Measurements from ENCODE around the gene ANGPTL3.

- TF ChIP-seq POLR2AphosphoS5 (IDR thresholded peaks at IDR 0.05; ENCODE audit: low read depth, low read length) (no peak), TAF1 (IDR thresholded peaks at IDR 0.05; ENCODE audit: borderline replicate concordance, low read depth, low read length) (no peak), EP300 (IDR thresholded peaks at IDR 0.05; ENCODE audit: borderline replicate concordance in 1 of 2, low read depth in 1 of 2, low read length in 1 of 2) (no peak), RAD21 (IDR thresholded peaks at IDR 0.05; ENCODE audit: low read length) (no peak), IRF3 (IDR thresholded peaks at IDR 0.05; ENCODE audit: low read depth, low read length) (no peak), EZH2phosphoT487 (IDR thresholded peaks at IDR 0.05; ENCODE audit: borderline replicate concordance, low read depth) (no peak), REST (IDR thresholded peaks at IDR 0.05; ENCODE audit: low read depth, low read length) (no peak), RCOR1 (IDR thresholded peaks at IDR 0.05; ENCODE audit: low read length) (no peak), GABPA (IDR thresholded peaks at IDR 0.05; ENCODE audit: low read depth) (no peak)
These were observed 8.0 kb upstream of the ANGPTL3 start for GRCh38 chr1:62589321-62589720.

Measured in SK-N-SH (cell line).